Activated naive CD8-positive, alpha-beta T cell treated with anti-CD3 and anti-CD28 coated beads, Interleukin-2, amount 50 U/mL, for 16 hours (primary cell): ENCODE measurements around the gene PC.
"Not testable (repeated sequence)": the region's sequence is repeated elsewhere in the genome, so short reads cannot be mapped to it uniquely, and the experiment has no call there.

Source experiments
- DNase-seq: peaks from one replicate; pipeline ENCODE4 v3.0.0-alpha.2; 2020; ENCODE audit warnings: low read depth, low spot score

Gene PC

DNA sequence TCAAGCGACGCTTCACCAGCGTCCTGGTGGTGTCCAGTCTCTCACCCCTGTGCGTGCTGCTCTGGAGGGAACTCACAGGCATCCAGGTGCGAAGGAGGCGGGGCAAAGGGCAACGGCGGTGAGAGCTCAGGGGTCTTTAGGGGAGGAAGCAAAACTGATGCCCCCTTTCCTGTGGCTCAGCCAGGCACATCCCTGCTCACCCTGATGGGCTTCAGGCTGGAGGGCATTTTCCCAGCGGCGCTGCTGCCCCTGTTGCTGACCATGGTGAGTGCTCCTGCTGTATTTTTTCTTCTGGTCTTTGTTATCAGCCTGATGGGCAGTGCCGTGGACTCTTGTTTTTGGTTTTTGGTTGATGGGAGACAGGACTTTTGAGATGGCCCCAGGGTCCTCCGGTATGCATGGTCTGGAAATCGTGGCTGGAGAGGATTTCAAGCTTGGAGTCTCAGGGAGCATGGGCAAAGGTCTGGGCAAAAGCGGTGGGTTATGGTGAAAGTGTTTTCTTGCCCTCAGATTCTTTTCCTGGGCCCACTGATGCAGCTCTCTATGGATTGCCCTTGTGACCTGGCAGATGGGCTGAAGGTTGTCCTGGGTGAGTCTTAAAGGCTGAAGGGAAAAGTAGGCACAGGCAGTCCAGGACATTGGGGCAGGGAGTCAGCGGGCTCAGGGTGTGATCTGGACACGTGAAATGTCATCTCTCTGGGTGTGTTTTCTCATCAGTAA is 114.2 kb downstream of the PC start:
- DNase-seq = no peak

DNA sequence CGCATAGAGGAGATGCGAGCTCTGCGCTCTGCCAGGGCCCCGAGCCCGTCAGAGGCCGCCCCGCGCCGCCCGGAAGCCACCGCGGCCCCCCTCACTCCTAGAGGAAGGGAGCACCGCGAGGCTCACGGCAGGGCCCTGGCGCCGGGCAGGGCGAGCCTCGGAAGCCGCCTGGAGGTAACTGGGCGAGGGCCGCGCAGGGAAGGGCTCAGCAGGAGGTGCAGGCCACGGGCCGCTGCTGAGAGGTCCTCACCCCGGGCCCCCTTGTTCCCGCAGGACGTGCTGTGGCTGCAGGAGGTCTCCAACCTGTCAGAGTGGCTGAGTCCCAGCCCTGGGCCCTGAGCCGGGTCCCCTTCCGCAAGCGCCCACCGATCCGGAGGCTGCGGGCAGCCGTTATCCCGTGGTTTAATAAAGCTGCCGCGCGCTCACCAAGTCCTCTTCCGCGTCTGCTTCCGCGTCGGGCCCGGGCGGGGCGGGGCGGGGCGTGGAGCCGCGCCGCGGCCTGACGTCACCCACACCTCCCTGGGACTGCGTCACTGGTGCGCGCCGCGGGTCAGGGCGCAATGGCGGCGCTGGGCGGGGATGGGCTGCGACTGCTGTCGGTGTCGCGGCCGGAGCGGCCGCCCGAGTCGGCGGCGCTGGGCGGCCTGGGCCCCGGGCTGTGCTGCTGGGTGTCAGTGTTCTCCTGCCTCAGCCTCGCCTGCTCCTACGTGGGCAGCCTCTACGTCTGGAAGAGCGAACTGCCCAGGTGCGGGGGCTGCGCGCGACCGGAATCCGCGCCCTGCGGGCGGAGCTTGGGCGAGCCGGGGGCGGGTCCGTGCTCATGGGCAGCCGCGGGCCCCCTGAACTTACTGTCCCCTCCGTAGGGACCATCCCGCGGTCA is 115.0 kb downstream of the PC start, which contains the start of gene RCE1:
Gene RCE1, plus strand, starts transcription at position 546 of the 880 bp plus-strand sequence. Its CDS starts 15 bp downstream, at position 561.
- peak; percentile 78 for DNase-seq

DNA sequence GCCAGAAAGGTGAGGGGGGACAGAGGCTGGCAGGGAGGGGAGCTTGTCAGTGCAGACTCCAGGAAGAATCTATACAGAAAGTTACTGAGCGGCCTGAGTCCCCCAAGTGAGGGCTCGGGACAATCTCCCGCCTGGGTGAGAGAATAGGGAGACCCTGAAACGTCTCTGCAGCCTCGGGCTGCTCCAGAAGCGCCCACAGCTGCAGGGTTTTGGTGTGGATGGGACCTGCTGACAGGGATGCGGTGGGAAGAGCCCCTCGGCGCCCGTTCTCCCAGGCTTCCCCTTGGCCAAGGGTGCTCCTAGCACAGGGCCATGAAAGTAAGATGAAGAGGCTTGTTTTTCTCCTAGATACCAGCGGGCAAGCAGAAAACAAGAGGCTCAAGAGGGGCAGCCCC is 115.7 kb downstream of the PC start:
- DNase-seq = no peak

DNA sequence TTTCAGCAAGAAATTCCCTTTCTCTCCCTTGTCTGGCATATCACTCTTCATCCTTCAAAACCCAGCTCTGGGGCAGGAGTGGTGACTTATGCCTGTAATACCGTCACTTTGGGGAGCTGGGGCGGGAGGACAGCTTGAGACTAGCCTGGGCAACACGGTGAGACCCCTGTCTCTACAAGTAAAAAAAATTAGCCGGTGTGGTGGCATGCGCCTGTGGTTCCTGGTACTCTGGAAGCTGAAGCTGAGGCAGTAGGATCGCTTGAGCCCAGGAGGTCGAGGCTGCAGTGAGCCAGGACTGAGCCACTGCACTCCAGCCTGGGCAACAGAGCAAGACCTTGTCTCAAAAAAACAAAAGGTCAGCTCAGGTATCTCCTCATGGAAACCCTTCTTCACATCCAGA is 116.3 kb downstream of the PC start:
- no peak for DNase-seq

DNA sequence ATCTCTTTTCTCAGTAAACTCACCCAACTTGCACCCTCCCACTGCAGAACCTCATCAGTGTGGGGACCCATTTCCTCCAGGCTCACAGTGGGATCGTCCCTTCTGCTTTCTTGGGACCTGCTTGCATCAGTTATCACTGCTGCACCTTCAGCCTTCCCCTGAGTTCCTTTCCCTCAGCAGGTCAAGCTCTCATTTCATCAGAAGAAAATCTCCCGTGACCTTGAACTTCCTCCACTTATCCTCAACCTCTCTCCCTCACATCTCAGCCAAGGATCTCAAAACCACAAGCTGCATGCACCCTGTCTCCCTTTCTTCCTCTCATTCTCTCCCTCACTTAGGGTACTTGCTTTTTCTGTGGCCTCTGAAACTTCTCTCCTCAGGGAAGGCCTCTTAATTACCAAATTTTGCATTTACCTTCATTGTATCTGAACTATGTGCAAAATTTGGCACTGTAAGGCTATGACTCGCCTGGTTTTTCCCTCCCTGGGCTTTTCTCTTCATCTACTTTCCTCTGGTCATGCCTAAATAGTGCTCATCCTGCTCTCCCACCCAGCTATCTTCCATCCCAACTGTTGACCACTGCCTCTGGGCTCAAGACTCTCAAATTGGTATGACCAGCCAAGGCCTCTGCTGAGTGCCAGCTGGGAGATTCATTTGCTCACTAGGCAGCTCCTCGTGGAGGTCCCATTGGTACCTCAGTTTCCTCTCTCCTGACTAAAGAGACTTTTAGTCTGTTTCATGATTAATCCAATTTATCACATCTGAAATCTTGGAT is 117.7 kb downstream of the PC start:
- no peak for DNase-seq

DNA sequence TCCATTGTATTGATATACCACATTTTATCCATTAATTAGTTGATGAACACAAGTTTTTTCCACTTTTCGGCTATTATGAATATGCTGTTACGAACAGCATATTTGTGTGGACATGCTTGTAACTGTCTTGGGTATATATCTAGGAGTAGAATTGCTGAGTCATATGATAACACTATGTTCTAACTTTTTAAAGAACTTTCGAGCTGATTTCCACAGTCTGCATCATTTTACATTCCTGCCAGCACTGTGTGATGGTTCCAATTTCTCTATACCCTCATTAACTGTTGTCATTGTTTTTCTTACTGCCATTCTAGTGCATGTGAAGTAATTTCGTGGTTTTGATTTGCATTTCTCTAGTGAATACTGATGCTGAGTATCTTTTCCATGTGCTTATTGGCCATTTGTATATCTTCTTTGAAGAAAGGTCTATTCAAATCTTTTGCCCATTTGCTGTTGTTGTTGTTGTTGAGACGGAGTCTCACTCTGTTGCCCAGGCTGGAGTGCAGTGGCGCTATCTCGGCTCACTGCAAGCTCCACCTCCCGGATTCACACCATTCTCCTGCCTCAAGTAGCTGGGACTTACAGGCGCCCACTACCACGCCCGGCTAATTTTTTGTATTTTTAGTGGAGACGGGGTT is 122.3 kb downstream of the PC start:
- no peak for DNase-seq

DNA sequence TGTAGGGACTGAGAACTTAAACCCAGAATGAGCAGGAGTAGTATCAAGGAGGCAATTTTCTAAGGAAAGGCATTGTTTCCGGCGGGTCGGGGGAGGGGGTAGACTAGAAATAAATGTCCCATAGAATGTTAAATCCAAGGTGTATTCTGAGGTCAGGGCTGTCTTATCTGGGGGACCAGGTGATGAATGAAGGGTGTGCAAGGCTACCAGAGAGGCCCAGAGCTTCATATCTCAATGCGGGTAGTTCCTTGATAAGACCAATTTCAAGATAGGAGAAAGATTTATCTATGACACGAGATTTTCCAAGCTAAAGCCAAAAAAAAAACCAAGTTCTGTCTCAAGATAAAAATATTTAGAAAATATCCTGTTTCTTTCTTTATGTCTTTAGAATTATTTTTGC is 123.2 kb downstream of the PC start:
- no peak for DNase-seq

DNA sequence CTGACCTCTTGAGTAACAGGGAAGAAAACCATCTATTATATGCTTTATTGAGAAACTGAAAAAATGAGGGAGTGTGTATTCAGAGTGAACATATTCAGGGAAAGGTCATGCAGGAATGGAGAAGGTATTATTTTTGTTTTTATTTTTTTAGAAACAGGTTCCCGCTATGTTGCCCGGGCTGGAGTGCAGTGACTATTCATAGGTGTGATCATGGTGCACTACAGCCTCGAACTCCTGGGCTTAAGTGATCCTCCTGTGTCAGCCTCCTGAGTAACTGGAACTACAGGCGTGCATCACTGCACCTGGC is 123.7 kb downstream of the PC start:
- DNase-seq = no peak

DNA sequence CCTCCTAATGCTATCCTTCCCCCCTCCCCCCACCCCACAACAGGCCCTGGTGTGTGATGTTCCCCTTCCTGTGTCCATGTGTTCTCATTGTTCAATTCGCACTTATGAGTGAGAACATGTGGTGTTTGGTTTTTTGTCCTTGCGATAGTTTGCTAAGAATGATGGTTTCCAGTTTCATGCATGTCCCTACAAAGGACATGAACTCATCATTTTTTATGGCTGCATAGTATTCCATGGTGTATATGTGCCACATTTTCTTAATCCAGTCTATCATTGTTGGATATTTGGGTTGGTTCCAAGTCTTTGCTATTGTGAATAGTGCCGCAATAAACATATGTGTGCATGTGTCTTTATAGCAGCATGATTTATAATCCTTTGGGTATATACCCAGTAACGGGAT is 133.6 kb downstream of the PC start:
- not testable (repeated sequence) for DNase-seq

DNA sequence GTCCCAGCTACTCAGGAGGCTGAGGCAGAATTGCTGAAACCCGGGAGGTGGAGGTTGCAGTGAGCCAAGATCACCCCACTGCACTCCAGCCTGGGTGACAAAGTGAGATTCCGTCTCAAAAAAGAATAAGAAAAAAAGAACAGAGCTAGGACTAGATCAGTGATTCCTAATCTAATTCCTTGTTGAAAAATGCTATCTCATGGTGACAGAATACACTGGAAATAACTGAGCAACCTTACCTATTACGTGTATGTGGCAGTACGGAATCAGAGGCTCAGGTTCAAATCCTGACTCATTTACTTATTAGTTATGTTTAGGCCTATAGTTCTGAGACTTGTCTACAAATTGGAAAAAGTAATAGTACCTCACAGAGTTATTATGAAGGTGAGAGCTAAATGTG is 134.5 kb downstream of the PC start:
- no peak for DNase-seq

DNA sequence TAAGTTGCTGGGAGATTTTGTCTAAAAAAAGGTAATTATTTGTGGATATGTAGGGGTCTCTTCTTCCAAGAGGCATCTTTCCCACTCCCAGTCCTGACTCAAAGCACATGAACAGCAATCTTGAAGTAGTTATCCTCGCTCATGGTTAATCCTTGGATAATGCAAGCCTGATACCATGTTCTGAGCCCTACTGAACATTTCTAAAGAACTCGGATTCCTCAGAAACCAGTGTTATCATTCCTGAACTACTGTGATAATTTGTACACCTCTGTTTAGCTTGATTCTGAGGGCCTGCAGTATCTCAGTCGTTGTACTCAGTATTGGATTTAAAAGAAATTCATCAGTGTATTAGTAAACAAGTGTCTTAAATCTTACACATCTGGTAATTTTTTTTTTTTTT is 137.3 kb downstream of the PC start:
- no peak for DNase-seq

DNA sequence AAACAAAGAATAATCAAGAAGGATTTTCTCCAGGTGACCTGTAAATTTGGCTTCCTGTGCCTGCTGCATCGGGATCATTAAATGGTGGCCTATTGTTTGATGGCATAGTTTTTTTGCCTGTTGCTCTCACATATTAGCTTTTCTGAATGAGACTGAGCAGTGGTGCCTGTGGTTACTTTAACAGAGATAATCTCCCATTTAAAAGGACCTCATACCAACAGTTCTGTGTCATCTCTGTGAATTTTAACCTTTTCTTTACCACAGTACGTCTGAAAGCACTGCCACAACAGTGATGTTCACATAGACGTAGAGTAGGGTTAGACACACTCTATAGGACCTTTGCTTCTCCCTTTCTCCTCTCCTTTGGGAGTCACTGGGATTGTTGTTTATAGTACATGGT is 137.8 kb downstream of the PC start:
- no peak for DNase-seq

DNA sequence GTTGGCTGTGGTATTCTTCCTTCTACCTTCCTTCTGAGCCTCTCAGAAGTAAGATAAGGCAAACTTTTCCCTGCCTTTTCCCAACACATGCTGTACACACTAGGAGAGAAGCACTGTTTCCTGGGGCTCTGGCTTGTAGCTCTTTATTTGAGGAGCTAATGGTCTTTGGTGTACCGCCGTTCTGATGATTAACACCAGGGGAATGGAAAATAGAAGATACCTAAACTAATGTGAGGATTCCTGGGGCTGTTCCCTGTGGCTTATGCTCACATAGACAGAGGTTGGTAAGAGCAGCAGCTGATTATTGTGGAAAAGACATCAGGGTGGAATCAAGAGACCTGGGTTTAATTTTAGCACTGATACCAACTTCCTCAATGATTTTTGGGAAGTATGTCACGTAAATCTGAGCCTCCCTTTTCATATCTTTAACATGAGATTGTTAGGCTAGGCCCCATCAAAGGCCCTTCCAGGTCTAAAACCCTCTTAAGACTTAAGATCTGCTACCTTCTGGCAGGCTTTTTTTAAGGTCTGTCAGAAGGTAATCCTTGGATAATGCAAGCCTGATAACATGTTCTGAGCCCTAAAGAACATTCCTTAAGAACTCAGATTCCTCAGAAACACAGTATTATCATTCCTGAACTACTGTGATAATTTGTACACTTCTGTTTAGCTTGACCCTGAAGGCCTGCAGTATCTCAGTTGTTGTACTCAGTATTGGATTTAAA is 139.8 kb downstream of the PC start:
- no peak for DNase-seq

DNA sequence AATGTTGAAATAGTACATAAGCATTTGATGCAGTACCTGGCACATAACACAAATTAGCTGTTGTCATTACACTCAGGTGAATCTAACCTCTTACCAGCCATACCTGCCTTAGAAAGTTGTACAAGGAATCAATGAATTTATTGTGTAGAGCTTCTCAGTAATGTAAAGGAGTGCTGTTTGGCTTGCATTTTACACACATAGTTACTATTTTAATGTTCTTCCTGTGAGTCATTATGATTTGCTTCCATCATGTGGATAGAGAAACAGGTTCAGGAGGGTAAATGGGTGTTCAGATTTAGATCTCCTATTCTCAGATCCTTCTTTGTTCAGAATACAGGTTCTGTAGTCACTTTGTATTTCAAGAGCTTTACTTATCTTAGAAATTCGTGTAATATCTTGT is 142.5 kb downstream of the PC start:
- no peak for DNase-seq

DNA sequence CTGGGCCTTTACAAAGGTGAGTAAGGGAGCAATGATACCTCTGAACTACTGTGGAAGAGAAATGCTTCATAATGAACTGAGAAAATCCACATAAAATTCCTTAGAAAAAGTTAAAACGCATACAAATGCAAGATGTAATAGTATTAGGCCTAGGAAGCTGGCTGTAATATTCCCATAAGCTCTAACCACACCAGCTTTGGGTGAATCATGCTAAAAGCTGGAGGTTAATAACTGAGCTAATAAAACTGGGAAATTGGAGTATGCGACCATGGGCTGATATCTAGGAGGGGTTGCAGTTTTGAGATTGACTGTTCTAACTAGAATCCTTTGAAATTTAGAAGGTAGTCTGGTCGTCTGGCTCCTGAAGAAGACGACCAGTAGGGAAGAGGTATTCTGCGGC is 143.5 kb downstream of the PC start:
- no peak for DNase-seq

DNA sequence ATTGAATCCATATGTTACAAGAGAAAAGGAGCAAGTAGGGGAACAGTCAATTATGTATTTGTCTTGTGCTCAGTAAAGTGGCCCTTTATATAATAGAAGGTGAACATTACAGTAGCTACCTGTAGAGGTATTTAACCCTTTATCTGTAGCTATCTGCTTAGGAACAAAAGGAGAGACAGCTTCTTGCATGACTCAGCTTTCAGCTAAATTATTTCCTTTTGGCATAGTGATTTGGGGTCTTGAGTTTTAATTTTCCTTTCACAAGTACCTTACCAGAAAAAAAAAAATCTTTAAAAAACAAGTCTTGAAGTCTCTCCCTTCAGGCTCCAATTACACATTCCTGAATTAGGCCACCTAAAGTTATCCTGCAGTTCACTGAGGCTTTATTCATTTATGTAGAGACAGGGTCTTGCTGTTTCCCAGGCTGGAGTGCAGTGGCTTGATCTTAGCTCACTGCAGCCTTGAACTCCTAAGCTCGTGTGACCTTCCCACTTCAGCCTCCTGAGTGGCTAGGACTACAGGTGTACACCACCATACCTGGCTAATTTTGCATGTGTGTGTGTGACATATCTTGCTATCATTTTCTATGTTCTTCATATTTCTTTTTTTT is 147.5 kb downstream of the PC start:
- DNase-seq = no peak

DNA sequence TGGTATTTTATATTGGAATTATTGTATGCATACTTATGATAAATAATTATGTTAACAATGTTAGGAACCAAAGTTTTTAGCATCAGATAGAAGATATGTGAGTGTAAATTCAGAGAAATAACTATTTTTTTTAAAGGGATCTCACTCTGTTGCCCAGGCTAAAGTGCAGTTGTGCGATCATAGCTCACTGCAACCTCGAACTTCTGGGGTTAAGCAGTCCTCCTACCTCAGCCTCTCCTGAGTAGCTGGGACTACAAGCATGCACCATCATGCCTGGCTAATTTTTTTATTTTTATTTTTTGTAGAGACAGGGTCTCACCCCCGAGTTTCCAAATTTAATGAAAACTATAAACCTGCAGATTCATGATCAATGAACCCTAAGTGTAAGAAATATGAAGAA is 148.6 kb downstream of the PC start:
- DNase-seq = no peak

DNA sequence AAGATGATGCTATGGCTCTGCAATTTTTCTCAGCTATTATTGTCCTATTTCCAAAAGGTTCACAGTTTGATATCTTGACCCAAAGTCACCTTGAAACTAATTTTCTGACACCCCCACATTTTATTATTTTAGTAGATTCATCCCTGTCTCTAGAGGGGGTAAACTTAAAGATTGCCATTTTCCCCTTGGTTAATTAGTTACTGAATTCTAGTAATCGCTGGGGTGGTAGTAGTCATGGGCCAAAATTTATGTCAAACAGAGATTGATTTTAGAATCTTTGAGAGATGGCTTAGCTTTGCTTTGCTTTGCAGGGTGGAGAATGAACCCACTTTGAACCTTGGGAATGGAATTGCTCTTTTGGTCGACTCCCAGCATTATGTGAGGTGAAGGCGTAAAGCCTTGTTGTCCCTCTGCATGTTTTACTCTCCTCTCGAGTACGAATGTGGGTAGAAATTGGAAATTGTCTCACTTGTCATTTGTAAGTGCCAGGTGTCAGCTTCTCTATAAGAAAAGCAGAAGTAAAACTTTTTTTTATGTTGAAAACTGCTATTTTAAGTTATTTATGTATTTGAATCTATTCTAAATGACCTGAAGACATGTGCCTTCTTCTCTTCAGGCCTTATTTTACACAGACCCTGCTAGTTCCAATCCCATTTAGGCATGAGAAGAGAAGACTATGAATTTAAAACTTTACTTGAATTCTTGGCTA is 157.3 kb downstream of the PC start:
- no peak for DNase-seq

DNA sequence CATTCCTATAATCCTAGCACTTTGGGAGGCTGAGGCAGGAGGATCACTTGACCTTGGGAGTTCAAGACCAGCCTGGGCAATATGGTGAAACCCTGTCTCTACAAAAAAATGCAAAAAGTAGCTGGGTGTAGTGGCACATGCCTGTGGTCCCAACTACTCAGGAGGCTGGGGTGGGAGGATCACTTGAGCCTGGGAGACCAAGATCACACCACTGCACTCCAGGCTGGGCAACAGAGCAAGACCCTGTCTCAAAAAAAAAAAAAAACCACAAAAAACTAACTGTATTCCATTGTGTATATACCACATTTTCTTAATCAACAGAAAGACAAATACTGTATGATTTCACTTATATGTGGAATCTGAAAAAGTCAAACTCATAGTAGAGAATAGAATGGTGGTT is 158.4 kb downstream of the PC start:
- DNase-seq = not testable (repeated sequence)
